Neural progenitor cell (in vitro differentiated cells): ENCODE data around the gene CACNG3.

Experiments used
- CTCF ChIP-seq: fragments of 200-600 bp; sonication (generic); IDR thresholded peaks from 2 replicates; pipeline ENCODE4 v1.5.1; 2017; ENCODE audit warnings: antibody characterized with exemption, mild to moderate bottlenecking
- EZH2 ChIP-seq: fragments of 200-600 bp; sonication (generic); IDR thresholded peaks from 2 replicates; pipeline ENCODE4 v1.6.1; 2017; ENCODE audit warnings: antibody characterized with exemption, mild to moderate bottlenecking, moderate library complexity

- TF ChIP-seq CTCF (no peak), EZH2 (no peak)
Measured at GRCh38 chr16:24337013-24337412, 80.9 kb downstream of the CACNG3 start.
